Activated CD8-positive, alpha-beta memory T cell treated with anti-CD3 and anti-CD28 coated beads, Interleukin-2, amount 50 U/mL, for 1 hour (primary cell): ENCODE measurements around the gene SYTL2.
A peak's percentile ranks its signal among the peaks of the same experiment; 100 is the strongest.

Experiments used
- DNase-seq: peaks from one replicate; pipeline ENCODE4 v3.0.0-alpha.2; 2020; ENCODE audit errors: extremely low read depth

Gene SYTL2

DNA sequence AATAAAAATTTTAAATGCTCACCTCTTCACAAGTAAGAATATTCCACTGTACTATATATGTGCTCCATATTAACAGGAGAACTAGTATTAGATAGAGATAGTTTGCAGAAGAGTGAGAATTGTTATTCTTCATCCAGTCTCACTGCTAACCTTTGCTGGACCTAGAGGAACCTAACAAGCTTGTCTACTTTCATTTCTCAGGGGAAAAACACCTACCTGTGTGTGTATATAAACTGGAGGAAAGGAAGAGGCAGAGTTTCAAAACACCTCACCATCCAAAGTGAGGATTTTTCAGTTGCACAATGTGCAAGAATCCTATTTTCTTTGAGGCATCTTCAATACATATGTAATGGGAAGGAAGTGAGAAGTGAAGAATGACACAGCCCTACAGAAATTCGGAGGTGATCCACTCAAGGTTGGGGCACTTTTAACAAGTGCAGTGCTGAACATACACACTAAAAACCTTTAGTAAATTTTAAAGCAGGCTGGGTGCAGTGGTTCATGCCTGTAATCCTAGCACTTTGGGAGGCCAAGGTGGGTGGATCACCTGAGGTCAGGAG is 52.4 kb downstream of the SYTL2 start:
- no peak for DNase-seq

DNA sequence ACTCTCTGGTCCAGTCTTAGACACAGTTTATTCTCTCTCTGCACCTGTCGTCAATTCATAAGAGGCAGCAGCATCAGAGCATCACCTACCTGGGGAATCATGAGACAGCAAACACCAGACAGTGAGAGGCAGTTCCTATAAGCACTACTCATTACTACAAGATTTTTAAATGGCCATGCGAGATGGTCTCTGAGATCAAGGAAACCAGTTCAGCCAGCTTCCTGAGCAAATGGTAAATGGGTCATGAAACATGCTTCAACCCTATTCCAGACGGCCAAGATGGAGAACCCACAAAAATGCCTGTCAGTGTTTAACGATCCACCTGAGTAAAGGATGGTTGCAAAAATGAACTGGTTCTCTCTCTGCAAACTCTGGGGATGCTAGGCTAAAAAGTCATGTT is 52.9 kb downstream of the SYTL2 start:
- no peak for DNase-seq

DNA sequence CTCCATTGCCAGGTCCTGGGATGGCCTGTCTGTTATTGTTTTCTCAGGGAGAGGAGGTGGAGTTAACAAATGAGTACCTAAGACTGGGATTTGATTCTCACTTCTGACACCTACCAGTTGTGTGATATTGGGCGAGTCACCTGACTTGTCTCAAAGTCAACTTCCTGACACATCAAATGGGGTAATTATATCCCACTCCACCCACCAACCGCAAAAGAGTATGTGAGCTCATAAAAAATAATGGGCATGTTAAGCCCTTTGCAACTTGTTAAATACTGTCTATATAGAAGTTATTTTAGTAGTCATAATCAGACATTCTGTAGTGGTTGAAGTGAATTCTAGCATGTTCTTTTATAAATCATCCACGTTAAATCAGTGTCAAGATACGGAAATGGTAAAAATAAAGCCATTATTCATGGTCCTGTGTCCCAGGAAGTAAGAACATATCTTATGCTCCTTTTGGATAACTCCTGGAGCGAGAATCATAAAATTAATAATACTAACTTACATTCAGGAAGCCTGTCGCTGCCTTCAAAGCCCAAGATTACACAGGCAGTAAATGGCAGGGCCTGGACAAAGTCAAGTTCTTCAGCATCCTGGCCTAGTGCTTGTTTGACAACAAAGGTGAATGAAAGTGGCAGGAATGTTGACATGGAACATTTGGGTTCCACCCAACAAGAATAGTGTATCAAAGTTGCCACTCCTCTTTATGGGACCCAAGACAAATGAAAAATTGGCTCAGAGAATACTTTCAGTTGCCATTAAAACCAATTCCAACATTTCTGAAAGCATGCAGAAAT is 54.3 kb downstream of the SYTL2 start:
- no peak for DNase-seq

DNA sequence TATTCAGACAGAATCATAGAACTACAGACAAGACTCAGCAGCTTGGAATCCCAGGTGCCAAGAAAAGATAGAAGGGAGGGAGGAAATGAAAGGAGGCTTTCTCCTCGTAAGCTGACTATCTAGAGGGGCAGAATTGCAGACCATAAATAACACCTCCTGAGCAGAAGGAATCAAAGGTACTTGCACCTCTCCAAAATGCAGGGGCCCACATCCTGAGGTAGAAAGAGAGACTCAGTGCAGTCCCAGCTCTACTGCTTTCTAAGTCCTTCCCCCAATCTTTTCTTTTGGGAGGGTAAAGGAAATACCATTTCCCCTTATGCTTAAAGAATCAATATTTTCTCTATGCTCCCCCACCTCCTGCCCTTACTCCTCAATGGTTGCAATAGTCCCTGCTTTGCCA is 55.2 kb downstream of the SYTL2 start:
- DNase-seq = no peak

DNA sequence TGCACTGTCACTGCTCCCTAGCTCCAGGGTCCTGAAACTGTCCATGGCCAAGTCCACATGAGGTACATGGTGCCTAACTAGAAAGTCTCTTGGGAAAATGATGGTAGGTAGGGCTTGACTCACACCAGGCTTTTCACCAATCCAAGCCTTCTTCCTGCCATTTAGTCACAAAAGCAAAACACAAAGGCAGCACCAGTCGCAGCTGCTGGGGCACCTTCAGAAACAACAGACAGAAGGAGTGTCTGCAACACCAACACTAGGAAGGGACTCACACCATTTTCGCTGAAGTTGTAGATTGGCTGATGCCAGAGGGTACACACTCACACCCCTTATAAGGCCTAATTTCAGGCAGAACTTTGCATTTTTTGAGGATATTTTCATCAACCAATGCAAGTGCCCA is 55.7 kb downstream of the SYTL2 start:
- DNase-seq = no peak

DNA sequence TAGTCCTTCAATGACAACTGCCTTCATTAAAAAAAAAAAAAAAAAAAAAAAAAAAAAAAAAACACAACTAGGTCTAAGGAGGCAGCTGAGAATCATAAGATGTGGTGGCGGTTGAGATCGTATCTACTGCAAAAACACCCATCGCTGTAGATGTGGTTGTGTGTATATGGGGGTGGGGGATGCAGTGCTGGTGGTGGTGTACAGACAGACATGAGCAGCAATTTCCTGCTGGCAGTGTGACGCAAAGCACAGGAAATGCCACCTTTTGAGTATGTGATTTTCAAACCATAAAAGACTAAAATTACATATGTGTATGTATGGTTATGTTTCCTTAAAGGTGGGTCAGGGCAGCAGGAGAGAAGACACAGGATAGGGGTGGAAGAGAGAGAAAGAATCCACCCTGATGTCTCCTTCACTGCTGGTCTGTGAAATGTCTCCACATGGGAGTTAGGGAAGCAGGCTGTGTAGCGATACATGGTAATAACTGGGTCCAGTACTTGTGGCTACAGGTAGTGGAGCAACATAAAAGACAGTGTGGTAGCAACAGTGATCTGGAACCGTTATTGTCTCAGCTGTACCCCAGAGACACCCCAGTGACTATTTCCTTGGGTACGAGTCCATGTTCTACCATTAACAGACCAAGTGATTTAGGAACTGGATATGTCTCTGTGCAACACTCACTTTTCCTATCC is 57.9 kb downstream of the SYTL2 start:
- DNase-seq = peak; percentile 94

DNA sequence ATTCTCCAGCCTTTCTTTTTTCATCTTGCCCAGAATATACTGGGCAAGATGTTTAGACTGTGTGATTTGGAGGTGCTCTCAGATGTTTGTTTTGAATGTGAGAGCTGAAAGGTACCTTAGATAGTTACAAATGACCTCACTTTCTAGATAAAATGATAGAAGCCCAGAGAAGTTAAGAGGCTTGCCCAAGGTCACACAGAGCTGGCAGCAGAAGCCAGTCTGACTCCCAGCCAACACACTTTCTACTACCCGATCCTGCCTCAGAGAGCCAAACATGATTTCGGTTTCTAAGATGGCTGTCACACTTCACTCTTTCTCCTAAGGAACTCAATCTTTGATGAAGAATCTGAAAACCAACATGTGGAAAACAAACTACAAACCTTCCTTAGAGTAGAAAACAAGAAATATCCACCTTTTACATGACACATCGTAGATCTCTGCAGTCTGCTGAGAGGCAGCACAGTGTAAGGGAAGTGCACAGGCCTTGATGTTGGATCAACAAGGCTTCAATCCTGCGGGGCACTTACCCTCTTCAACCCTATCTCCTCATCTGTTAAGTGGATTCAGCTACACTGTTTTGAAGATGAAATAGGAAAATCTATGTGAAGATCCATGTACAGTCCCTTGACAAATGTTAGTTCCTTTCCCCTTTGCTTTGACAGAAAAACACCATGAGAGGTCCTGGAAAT is 58.6 kb downstream of the SYTL2 start:
- DNase-seq = no peak

DNA sequence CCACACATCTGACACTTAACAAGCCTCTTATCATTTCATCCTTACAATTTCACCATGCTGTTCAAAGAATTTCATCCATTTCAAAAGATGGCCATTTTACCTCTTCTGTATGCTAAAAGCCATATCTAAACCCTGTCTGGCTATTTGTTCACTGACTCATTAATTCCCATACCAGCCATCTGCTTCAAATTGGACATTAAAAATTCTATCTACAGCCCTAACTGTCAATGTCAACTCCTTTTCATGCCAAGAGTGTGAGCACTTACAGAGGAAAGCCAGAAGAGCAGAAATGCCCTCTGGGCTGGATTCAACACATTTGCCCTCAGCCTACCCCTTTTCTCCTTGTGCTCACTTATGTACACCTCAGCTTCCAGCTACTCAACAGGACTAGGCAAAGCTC is 59.2 kb downstream of the SYTL2 start:
- DNase-seq = no peak

DNA sequence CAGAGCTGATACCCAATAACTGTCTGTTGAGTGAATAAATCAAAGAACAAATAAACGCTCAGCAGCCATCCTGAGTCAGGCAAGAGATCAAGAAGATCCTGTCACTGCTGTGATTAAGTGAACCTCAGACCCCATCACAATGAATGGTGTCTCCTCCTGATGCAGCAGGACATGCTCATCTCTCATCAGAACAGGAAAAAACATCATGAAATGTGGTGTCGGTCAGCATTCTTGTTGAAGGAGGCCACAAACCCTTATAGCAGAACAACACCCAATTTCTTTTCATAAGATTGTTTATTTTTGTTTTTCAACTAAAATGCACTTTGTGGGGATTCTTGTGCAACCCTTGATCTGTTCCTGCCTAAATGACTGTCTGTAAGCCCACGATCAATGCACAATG is 60.3 kb downstream of the SYTL2 start:
- no peak for DNase-seq

DNA sequence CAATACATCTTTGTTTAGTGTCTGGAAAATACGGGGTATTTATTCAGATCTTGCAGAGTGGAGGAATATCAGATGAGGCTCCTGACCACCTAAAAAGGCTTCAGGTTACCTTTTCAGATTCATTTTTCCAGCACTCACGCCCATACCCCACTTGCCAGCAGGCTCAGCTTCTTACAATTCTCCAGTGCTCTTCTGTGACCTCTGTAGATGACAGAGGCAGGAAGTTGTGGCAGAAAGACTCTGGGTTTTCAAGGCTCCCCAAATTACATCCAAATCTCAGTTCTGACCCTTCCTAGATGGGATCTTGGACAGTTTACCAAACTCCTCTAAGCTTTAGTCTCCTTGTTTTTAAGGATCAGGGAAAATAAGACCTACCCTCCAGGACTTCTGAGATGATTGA is 61.1 kb downstream of the SYTL2 start:
- DNase-seq = no peak

DNA sequence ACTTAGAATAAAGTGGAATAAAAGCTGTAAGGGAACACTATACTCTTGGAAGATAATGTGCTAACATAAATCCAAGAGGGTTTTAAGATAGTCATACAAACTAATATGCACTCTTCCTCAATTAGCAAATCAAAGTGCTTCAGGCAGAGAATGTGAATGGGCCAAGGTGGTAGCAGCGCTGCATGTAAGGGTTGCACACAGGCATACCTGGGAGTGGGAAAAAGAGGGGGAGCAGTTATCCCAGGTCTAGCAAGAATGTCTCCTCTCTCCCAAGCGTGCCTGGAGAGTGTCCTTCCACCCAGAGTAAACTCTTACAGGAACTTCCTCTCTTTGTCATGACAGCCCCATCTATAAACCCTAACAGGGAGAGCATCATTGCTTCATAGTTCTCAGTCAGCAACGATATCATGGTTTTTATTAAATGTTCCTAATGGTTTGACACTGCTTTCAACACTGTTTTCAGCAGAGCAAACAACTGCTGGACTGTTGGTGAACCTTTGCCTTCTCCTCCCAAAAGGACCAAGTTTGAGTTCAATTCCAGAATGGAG is 61.6 kb downstream of the SYTL2 start:
- DNase-seq = no peak

DNA sequence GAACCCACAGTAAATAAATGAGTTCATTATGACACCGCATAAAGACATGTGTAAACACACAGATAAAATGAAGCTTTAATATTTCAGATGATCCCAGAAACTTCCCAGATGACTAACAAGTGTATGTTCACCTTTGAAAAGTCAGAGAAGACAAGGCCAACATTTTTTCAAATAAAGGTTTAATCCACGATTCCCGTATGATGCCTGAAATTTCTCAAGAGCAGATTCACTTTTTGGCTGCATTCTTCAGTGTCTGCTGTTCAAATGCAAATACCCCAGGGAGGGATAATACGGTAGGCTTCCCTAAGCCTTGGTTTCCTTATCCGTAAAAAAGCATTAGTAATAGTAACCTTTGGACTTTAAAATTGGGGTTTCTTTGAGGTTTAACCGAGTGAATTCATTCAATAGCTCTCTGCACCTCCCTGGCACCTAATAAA is 62.5 kb downstream of the SYTL2 start:
- no peak for DNase-seq

DNA sequence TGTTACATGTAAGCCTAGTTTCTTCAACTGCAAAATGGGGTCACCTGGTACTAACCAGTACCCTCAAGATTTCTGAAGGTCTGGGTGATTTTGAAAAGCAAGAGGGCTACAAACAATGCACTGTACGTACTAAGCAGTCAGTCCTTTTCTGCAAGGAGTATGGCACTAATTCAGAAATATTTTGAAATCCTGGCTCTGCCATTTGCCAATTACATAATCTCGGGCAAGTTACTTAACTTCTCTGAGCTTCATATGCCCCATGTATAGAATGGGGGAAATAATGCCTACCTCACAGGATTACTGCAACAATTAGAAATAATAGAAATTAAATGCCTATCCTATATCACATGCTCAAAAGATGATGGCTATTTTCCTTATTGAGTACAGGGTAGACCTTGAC is 64.3 kb downstream of the SYTL2 start:
- no peak for DNase-seq

DNA sequence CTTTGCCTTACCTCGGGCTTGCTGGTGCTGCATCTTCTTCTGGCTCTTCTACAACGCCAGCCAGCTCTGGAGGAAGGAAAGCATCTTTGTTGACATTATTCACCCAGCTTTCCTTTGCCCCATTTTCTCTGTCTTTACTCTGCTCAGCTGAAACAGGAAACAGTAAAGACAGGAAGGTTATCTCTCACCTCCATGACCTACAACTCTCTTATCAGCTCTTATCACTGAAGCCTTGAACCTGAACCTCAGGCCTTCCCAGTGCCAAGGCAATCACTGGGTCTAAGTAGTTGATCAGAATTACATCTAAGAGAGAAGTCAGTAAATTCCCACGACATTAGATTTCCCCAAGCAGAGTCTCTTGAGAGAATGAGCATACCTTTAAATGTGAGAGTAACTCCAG is 65.3 kb downstream of the SYTL2 start:
- no peak for DNase-seq

DNA sequence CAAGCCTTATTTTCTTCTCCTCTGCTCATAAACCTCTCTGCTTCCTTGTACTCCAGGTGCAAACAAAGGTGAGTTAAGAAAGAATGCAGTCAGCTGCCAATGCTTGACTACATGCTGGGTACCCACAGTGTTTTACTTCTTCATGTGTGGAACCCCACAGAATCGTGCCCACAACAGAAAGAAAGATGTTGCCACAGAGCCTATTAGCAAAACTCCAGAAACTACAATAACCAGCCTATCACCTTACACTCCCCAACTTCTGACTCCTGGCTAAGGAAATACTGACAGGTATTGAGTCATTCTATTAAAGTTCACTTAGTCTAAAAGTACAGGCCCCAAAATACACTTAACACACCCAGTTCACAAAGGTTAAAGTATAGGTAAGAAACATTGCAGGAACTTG is 68.1 kb downstream of the SYTL2 start:
- no peak for DNase-seq

DNA sequence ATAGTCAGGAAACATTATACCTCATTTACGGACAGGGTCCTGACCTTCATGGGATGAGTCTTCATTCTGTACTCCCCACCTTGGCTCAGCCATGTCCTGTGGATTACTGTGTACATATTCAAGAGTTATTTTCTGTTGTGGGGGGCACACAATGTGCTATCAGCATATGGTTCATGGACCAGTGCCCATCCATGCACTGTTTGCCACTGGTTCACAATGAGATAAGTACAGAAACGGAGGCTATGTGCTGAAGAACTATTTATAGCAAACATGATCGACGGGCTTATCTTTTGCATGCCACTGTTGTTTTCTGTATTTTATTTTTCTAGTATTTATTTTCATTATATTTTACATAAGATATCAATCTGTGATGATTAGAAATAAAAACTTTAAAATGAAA is 68.6 kb downstream of the SYTL2 start:
- no peak for DNase-seq

DNA sequence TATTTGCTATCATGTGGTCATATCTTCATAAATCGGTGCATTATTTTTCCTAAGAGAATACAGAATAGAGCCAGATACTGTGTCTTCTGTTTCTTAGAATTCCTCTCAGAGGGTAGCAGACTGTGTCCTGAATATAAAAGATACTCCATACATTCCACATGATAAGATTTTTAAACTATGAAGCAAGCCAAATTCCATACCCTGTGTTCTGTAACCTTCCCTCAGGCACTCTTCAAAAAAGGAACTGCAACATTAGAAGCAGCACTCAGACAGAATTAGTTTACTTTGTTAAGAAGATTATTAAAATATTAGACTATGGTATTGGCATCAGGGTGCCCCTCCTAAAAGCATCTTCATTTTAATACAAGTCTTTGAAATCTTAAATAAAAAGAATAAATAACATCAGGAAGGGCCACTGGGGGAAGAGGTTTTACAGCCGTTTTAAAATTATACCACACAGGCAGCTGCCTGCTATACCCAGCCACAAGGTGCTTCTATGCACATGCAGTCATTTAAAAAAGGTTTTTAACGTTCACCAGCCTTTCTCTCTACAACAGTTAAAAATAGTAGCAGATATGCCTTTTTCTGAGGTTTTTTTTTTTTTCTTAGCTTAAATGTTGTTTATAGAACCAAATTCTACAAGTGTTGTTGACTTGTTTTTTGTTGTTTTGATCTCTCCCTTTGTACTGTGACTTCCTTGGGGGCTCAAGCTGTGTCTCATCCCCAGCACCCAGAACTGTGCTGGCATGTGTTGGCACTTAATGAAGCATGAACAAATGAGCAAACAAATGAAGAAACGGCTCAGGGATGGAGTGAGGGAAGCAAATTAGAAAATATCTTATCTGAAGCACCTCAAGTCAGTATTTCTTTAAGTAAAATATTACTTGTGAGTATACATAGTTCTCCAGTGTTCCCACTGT is 70.2 kb downstream of the SYTL2 start:
- no peak for DNase-seq

DNA sequence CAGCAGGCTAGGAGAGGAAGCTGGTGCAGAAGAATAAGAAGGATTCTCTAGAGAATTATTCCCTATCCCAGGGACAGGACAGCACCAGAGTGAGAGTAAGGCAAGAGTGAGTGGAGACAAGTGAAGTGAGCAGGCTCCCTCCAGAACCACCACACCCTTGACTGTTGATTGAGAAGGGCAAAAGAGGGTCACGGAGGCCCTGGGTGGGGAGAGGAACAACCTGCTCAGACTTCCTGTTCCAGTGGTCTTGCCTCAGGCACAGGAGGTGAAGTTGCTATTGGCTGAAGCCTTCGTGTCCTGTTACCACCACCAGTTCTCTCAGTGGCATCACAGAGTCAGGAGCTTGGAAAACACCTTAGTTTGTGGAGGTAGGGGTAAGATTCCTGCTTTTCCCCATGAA is 73.2 kb downstream of the SYTL2 start:
- no peak for DNase-seq

DNA sequence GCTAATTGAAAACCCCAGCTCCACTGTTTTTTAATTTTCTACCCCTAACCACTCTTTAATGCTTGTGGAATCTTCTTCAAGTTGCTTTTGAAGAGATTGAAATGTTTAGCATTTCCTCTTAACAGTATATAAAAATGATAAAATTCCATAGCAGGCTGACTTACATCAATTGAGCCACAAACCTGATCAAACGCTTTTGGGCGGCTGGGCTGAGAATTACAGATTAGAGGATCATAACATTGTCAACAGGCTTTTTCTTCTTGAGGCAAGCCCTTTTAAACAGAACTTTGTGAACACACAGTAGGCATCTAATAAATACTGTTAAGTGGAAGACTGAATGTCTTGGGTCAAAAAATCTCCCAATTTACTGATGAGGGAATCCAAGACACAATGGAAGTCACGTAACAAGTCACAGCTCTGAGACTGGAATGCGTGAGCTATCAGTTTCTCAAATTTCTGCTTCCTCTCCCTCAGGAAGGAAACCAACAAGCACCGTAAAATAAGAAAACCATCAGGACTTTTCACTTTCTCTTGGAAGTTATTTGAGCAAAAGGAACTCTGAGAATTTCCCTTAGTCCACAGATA is 75.0 kb downstream of the SYTL2 start:
- no peak for DNase-seq

DNA sequence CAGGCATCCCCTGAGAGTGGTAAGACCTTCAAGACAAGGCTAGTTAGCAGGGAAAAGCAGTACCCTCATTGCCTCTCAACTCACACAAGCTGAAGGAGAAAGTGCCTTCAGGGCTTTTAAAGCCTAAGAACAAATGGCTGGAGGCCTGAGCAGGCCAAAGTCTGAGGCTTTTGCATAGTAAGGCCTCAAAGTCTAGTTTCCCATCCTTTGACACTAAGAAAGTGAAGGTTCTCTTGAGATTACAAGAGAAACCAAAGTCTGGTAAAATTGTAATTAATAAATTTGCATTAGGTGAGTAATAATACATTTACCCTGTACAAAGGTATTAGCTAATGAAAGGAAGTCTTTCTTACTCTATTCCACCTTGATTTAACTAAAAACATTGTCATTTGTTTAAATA is 78.0 kb downstream of the SYTL2 start:
- DNase-seq = no peak

DNA sequence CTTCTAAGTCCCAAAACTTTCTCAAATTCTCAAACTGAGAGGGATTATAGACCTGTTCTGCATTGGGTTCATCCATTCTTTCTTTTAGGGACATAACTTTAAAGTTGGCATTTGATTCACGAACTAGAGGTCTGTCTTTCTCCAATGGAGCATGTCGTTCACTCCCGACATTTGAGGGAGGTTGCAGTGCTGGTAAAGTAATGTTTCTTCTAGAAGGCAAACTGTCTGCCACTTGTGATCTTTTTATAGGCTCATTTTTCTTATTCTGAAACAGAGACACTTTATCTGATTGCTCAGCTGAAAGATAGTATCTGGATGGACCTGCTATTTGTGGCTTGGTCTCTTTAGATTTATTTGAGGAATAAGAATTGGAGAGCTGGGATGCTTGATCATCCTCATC is 84.6 kb downstream of the SYTL2 start:
- no peak for DNase-seq
